Measurements from ENCODE around the gene EPHB1.

GRCh38 chr3:134998855-134999254, 203.8 kb downstream of the EPHB1 start:
- TF ChIP-seq POLR2A (IDR thresholded peaks at IDR 0.05) (no peak), CTCF (IDR thresholded peaks at IDR 0.05) (no peak)

Measured in esophagus squamous epithelium (tissue), 4 donors.